ENCODE results near the gene OR2J3. TPM values are rescaled to one million over a fixed set of nuclear protein-coding genes. Genes with fewer than 3 reads are reported as not detected.
"Not testable (repeated sequence)": the region's sequence is repeated elsewhere in the genome, so short reads cannot be mapped to it uniquely, and the experiment has no call there.

The OR2J3 gene
- total RNA-seq, 1 donor: not detected

GRCh38 chr6:29131691-29132090 is 23.8 kb downstream of the OR2J3 start:
- H3K4me3 ChIP-seq (ENCODE audit: low read depth, low read length): no peak overlapping the region
- DNase-seq (ENCODE audit: low read depth): no peak
- TF ChIP-seq CTCF (IDR thresholded peaks at IDR 0.05; ENCODE audit: insufficient read depth, low read depth, low read length): no peak

- no peak for DNase-seq (ENCODE audit: low read depth)
- no peak overlapping the region for H3K4me3 ChIP-seq (ENCODE audit: low read depth, low read length)
- no peak for TF ChIP-seq CTCF (IDR thresholded peaks at IDR 0.05; ENCODE audit: insufficient read depth, low read depth, low read length)
These were observed 29.9 kb downstream of the OR2J3 start for GRCh38 chr6:29137724-29138123.

GRCh38 chr6:29141606-29142005 is 33.7 kb downstream of the OR2J3 start:
- DNase-seq (ENCODE audit: low read depth): no peak
- no peak overlapping the region for H3K4me3 ChIP-seq (ENCODE audit: low read depth, low read length)
- TF ChIP-seq CTCF (IDR thresholded peaks at IDR 0.05; ENCODE audit: insufficient read depth, low read depth, low read length): no peak

- no peak overlapping the region for H3K4me3 ChIP-seq (ENCODE audit: low read depth, low read length)
- DNase-seq (ENCODE audit: low read depth): no peak
- no peak for TF ChIP-seq CTCF (IDR thresholded peaks at IDR 0.05; ENCODE audit: insufficient read depth, low read depth, low read length)
These were observed 34.5 kb downstream of the OR2J3 start for GRCh38 chr6:29142309-29142708.

- no peak for TF ChIP-seq CTCF (IDR thresholded peaks at IDR 0.05; ENCODE audit: insufficient read depth, low read depth, low read length)
- DNase-seq (ENCODE audit: low read depth): no peak
- no peak overlapping the region for H3K4me3 ChIP-seq (ENCODE audit: low read depth, low read length)
These were observed 38.3 kb downstream of the OR2J3 start for GRCh38 chr6:29146179-29146578.

GRCh38 chr6:29147074-29147473 is 39.2 kb downstream of the OR2J3 start:
- H3K4me3 ChIP-seq (ENCODE audit: low read depth, low read length): no peak overlapping the region
- DNase-seq (ENCODE audit: low read depth): no peak
- TF ChIP-seq CTCF (IDR thresholded peaks at IDR 0.05; ENCODE audit: insufficient read depth, low read depth, low read length): no peak

- H3K4me3 ChIP-seq (ENCODE audit: low read depth, low read length): not testable (repeated sequence)
These were observed 41.6 kb downstream of the OR2J3 start for GRCh38 chr6:29149444-29149843.

More at GRCh38 chr6:29149444-29149843, 41.6 kb downstream of the OR2J3 start:
- DNase-seq (ENCODE audit: low read depth): not testable (repeated sequence)

Measured in fibroblast of villous mesenchyme (primary cell).